Nephron progenitor cell (in vitro differentiated cells): Measurements from ENCODE around the gene CIITA.

Experiments used
- DNase-seq: peaks from one replicate; pipeline ENCODE4 v3.0.0; 2021
- H3K27ac Mint-ChIP-seq: 2 replicates; pipeline ENCODE4 v1.8.0; 2021; ENCODE audit warnings: mild to moderate bottlenecking, moderate library complexity, mixed read lengths
- H3K27me3 Mint-ChIP-seq: 2 replicates; pipeline ENCODE4 v1.8.0; 2021; ENCODE audit warnings: mild to moderate bottlenecking, low read depth, mixed read lengths; ENCODE audit not compliant: poor library complexity
- H3K36me3 Mint-ChIP-seq: 2 replicates; pipeline ENCODE4 v1.8.0; 2021; ENCODE audit warnings: low read depth, mixed read lengths
- H3K4me1 Mint-ChIP-seq: 2 replicates; pipeline ENCODE4 v1.8.0; 2021; ENCODE audit warnings: mixed read lengths
- H3K4me3 Mint-ChIP-seq: 2 replicates; pipeline ENCODE4 v1.8.0; 2021; ENCODE audit warnings: mild to moderate bottlenecking, moderate library complexity, mixed read lengths
- H3K9me3 Mint-ChIP-seq: 2 replicates; pipeline ENCODE4 v1.8.0; 2021; ENCODE audit warnings: mild to moderate bottlenecking, moderate library complexity, mixed read lengths
- CTCF ChIP-seq: fragments of 200-600 bp; sonication (generic); IDR thresholded peaks from 2 replicates; pipeline ENCODE4 v1.5.0; 2021; ENCODE audit warnings: antibody characterized with exemption

Gene CIITA

GRCh38 chr16:10951026-10951425, 74.0 kb downstream of the CIITA start:
- H3K4me1 Mint-ChIP-seq = peaks cover 32% of the 10 kb centered on the region
- DNase-seq = no peak
- H3K27ac Mint-ChIP-seq = no peak overlapping the region
- TF ChIP-seq CTCF = no peak
- H3K27me3 Mint-ChIP-seq = peaks cover 9% of the 10 kb centered on the region
- H3K36me3 Mint-ChIP-seq = no peaks in the 10 kb centered on the region
- no peak overlapping the region for H3K4me3 Mint-ChIP-seq
- no peaks in the 10 kb centered on the region for H3K9me3 Mint-ChIP-seq

- H3K9me3 Mint-ChIP-seq = no peaks in the 10 kb centered on the region
- no peak for TF ChIP-seq CTCF
- H3K27me3 Mint-ChIP-seq = peaks cover 5% of the 10 kb centered on the region
- no peak overlapping the region for H3K27ac Mint-ChIP-seq
- H3K4me3 Mint-ChIP-seq = no peak overlapping the region
- peaks cover 12% of the 10 kb centered on the region for H3K36me3 Mint-ChIP-seq
- H3K4me1 Mint-ChIP-seq = peaks cover 6% of the 10 kb centered on the region
- no peak for DNase-seq
These were observed 77.9 kb downstream of the CIITA start for GRCh38 chr16:10954903-10955302.

- Mint-ChIP-seq H3K27ac (no peak overlapping the region), H3K9me3 (no peaks in the 10 kb centered on the region), H3K27me3 (peaks cover 5% of the 10 kb centered on the region), H3K36me3 (peaks cover 19% of the 10 kb centered on the region), H3K4me3 (no peak overlapping the region), H3K4me1 (peaks cover 4% of the 10 kb centered on the region)
- DNase-seq = no peak
- no peak for TF ChIP-seq CTCF
These were observed 80.9 kb downstream of the CIITA start for GRCh38 chr16:10957771-10958482.

- no peak overlapping the region for H3K27ac Mint-ChIP-seq
- TF ChIP-seq CTCF = no peak
- H3K4me3 Mint-ChIP-seq = no peak overlapping the region
- H3K4me1 Mint-ChIP-seq = peaks cover 6% of the 10 kb centered on the region
- peaks cover 22% of the 10 kb centered on the region for H3K36me3 Mint-ChIP-seq
- no peaks in the 10 kb centered on the region for H3K9me3 Mint-ChIP-seq
- H3K27me3 Mint-ChIP-seq = no peaks in the 10 kb centered on the region
- DNase-seq = no peak
These were observed 82.2 kb downstream of the CIITA start for GRCh38 chr16:10959161-10959560.

- Mint-ChIP-seq H3K9me3 (no peaks in the 10 kb centered on the region), H3K4me1 (peaks cover 6% of the 10 kb centered on the region), H3K36me3 (peaks cover 22% of the 10 kb centered on the region), H3K27ac (no peak overlapping the region), H3K4me3 (no peak overlapping the region), H3K27me3 (no peaks in the 10 kb centered on the region)
- TF ChIP-seq CTCF = no peak
- no peak for DNase-seq
These were observed 84.2 kb downstream of the CIITA start for GRCh38 chr16:10961231-10961630.
